Loucy (cell line): ENCODE data around the gene NKAIN2.

Experiments used
- H2AFZ ChIP-seq: fragments of 200-600 bp; sonication (generic); 2 replicates; pipeline ENCODE4 v1.6.0; 2016; ENCODE audit warnings: antibody characterized with exemption, mild to moderate bottlenecking, low read length, moderate library complexity
- H3F3A ChIP-seq: fragments of 200-600 bp; 2 replicates; pipeline ENCODE4 v1.6.0; 2016; ENCODE audit warnings: antibody characterized with exemption, low read depth, mild to moderate bottlenecking
- H3K27me3 ChIP-seq: fragments of 200-600 bp; sonication (generic); 2 replicates; pipeline ENCODE4 v1.6.1; 2014; ENCODE audit warnings: low read length, mild to moderate bottlenecking; ENCODE audit not compliant: insufficient read depth, poor library complexity, severe bottlenecking
- H3K36me3 ChIP-seq: fragments of 200-600 bp; sonication (generic); 2 replicates; pipeline ENCODE4 v1.6.1; 2016; ENCODE audit warnings: low read length; ENCODE audit not compliant: insufficient read depth
- H3K4me1 ChIP-seq: fragments of 200-600 bp; sonication (generic); 2 replicates; pipeline ENCODE4 v1.5.1; 2014; ENCODE audit warnings: low read length, mild to moderate bottlenecking; ENCODE audit not compliant: insufficient read depth, poor library complexity, severe bottlenecking
- H3K4me2 ChIP-seq: fragments of 200-600 bp; sonication (generic); 2 replicates; pipeline ENCODE4 v1.6.0; 2014; ENCODE audit warnings: antibody characterized with exemption, low read length, low read depth, mild to moderate bottlenecking; ENCODE audit not compliant: poor library complexity, severe bottlenecking
- H3K4me3 ChIP-seq: fragments of 200-600 bp; sonication (generic); 2 replicates; pipeline ENCODE4 v1.5.1; 2014; ENCODE audit warnings: low read length, mild to moderate bottlenecking, mixed read lengths; ENCODE audit not compliant: poor library complexity, severe bottlenecking
- H3K79me2 ChIP-seq: fragments of 200-600 bp; sonication (generic); 2 replicates; pipeline ENCODE4 v1.6.1; 2014; ENCODE audit warnings: low read length; ENCODE audit not compliant: insufficient read depth
- H3K9ac ChIP-seq: fragments of 200-600 bp; sonication (generic); 2 replicates; pipeline ENCODE4 v1.6.0; 2014; ENCODE audit warnings: mild to moderate bottlenecking, low read depth, low read length, moderate library complexity; ENCODE audit not compliant: poor library complexity, severe bottlenecking
- H3K9me2 ChIP-seq: fragments of 200-600 bp; sonication (generic); replicated peaks from 2 replicates; pipeline ENCODE4 v1.6.1; 2016; ENCODE audit warnings: low read depth, low read length, mixed read lengths
- H3K9me3 ChIP-seq: fragments of 200-600 bp; sonication (generic); 2 replicates; pipeline ENCODE4 v1.6.1; 2014; ENCODE audit warnings: mild to moderate bottlenecking, antibody characterized with exemption, low read length, low read depth; ENCODE audit not compliant: insufficient read depth
- H4K20me1 ChIP-seq: fragments of 200-600 bp; sonication (generic); 2 replicates; pipeline ENCODE4 v1.6.0; 2014; ENCODE audit warnings: antibody characterized with exemption, low read length, mild to moderate bottlenecking; ENCODE audit not compliant: insufficient read depth, poor library complexity, severe bottlenecking
- EZH2phosphoT487 ChIP-seq: fragments of 200-600 bp; IDR thresholded peaks from 2 replicates; pipeline ENCODE4 v1.6.1; 2018; ENCODE audit warnings: antibody characterized with exemption, mild to moderate bottlenecking, moderate library complexity, borderline replicate concordance
- TF ChIP-seq, protein P1 (sequence below): fragments of 200-600 bp; sonication (generic); conservative IDR thresholded peaks from 2 replicates; pipeline ENCODE4 v1.5.1; 2014; ENCODE audit warnings: mild to moderate bottlenecking, antibody characterized with exemption, low read length

Gene NKAIN2

DNA sequence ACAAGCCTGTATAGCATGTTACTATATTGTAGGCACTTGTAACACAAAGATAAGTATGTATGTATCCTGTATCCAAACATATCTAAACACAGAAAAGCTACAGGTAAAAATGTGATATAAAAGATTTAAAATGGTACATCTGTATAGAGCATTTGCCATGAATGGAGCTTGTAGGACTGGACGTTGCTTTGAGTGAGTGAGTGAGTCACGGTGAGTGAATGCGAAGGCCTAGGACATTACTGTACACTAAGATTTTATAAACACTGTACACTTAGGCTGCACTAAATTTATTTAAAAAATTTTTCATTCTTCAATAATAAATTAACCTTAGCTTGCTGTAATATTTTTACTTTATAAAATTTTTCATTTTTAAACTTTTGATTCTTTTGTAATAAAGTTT, 136.9 kb downstream of the NKAIN2 start:
- H3K27me3 ChIP-seq, result no peaks in the 10 kb centered on the region
- H3K4me2 ChIP-seq, result no peak overlapping the region
- no peaks in the 10 kb centered on the region for H3K9me3 ChIP-seq
- no peaks in the 10 kb centered on the region for H3K9me2 ChIP-seq
- H3K36me3 ChIP-seq, result no peaks in the 10 kb centered on the region
- H3K4me3 ChIP-seq, result no peak overlapping the region
- H3K4me1 ChIP-seq, result no peaks in the 10 kb centered on the region
- no peak for TF ChIP-seq EZH2phosphoT487
- TF ChIP-seq, protein P1, sequence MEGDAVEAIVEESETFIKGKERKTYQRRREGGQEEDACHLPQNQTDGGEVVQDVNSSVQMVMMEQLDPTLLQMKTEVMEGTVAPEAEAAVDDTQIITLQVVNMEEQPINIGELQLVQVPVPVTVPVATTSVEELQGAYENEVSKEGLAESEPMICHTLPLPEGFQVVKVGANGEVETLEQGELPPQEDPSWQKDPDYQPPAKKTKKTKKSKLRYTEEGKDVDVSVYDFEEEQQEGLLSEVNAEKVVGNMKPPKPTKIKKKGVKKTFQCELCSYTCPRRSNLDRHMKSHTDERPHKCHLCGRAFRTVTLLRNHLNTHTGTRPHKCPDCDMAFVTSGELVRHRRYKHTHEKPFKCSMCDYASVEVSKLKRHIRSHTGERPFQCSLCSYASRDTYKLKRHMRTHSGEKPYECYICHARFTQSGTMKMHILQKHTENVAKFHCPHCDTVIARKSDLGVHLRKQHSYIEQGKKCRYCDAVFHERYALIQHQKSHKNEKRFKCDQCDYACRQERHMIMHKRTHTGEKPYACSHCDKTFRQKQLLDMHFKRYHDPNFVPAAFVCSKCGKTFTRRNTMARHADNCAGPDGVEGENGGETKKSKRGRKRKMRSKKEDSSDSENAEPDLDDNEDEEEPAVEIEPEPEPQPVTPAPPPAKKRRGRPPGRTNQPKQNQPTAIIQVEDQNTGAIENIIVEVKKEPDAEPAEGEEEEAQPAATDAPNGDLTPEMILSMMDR, result no peak
- H3K9ac ChIP-seq, result no peak overlapping the region
- no peaks in the 10 kb centered on the region for H3K79me2 ChIP-seq
- H4K20me1 ChIP-seq, result no peaks in the 10 kb centered on the region
- H3F3A ChIP-seq, result no peaks in the 10 kb centered on the region
- H2AFZ ChIP-seq, result no peak overlapping the region

DNA sequence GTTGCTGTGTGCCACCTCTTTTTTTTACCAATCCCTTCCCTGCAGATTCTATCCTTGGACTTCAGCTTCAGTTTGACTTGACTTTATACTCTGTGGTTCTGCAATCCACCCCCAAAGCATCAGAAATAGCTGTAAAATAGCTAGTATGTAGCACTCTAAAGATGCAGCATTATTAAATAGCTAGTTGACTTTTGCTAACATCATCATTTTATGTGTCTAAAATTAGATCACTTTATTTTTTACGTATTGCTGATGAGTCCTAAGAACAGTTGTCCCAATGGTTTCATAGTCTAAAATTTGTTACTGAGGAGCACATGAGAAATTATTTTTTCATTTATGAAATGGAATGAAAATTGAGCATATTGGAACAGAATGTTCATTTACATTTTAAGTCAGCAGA, 138.2 kb downstream of the NKAIN2 start:
- no peaks in the 10 kb centered on the region for H3K9me3 ChIP-seq
- H3K27me3 ChIP-seq, result no peaks in the 10 kb centered on the region
- no peak overlapping the region for H3K9ac ChIP-seq
- H3K4me3 ChIP-seq, result no peak overlapping the region
- H2AFZ ChIP-seq, result no peak overlapping the region
- no peak overlapping the region for H3K4me2 ChIP-seq
- no peaks in the 10 kb centered on the region for H4K20me1 ChIP-seq
- H3K79me2 ChIP-seq, result no peaks in the 10 kb centered on the region
- H3F3A ChIP-seq, result no peaks in the 10 kb centered on the region
- TF ChIP-seq, protein P1, result no peak
- no peak for TF ChIP-seq EZH2phosphoT487
- no peaks in the 10 kb centered on the region for H3K9me2 ChIP-seq
- H3K36me3 ChIP-seq, result no peaks in the 10 kb centered on the region
- H3K4me1 ChIP-seq, result no peaks in the 10 kb centered on the region

DNA sequence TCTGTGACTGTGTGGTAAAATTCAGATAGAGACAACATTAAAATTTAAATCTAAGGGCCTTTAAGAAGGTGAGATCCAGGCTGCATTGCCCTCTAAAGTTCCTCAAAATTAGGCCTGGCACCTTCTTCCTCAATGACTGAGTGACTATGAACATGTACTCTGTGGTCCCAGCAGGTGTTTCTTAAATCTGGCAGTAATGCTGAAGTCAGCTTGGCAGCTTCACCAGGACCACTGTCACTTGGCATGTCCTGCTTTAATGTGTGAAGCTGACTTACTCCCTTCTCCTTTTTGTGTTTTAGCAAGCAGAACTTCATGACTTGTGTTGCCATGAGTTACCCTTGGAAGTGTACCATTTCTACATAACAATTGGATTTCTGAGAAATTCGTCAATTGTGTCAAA, 141.7 kb downstream of the NKAIN2 start:
- Histone ChIP-seq H3K9ac (no peak overlapping the region), H2AFZ (no peak overlapping the region), H3K4me3 (no peak overlapping the region), H3K9me3 (no peaks in the 10 kb centered on the region; the same call in 1 of the 2 replicates), H3K4me2 (no peak overlapping the region), H4K20me1 (no peaks in the 10 kb centered on the region), H3K4me1 (no peaks in the 10 kb centered on the region), H3K36me3 (no peaks in the 10 kb centered on the region), H3F3A (no peaks in the 10 kb centered on the region), H3K9me2 (no peaks in the 10 kb centered on the region), H3K27me3 (no peaks in the 10 kb centered on the region), H3K79me2 (no peaks in the 10 kb centered on the region)
- TF ChIP-seq EZH2phosphoT487, result no peak
- TF ChIP-seq, protein P1, result no peak
